Body of pancreas (tissue), 4 donors: ENCODE measurements around the gene NFU1. TPM values are rescaled to one million over a fixed set of nuclear protein-coding genes. Genes with fewer than 3 reads are reported as not detected.

Source experiments
- ATAC-seq: fragments of 150-250 bp; one replicate; pipeline ENCODE4 v1.9.1; 2016
- DNase-seq, 4 donors: peaks; one replicate each; pipeline ENCODE4 v3.0.0-alpha.2; 2019
- H3K27ac ChIP-seq, 4 donors: fragments of 200-600 bp; sonication (generic); 1 replicate in 3 of 4; 2 replicates in 1 of 4; pipeline versions ENCODE4 v1.5.1 to v1.6.1; 2016 to 2019; ENCODE audit warnings: mild to moderate bottlenecking in 1 of 4, mixed read lengths in 1 of 4, moderate library complexity in 1 of 4
- H3K27me3 ChIP-seq, 2 donors: fragments of 200-600 bp; sonication (generic); one replicate each; pipeline ENCODE4 v1.6.0; 2016; ENCODE audit warnings: mild to moderate bottlenecking in 1 of 2
- H3K36me3 ChIP-seq, 2 donors: fragments of 200-600 bp; sonication (generic); replicated peaks in 1 of 2; 2 replicates each; pipeline ENCODE4 v1.5.1; 2016; ENCODE audit warnings: low read depth in 2 of 2; ENCODE audit not compliant: insufficient read depth in 1 of 2
- H3K4me1 ChIP-seq: fragments of 200-600 bp; sonication (generic); one replicate; pipeline ENCODE4 v1.6.0; 2016
- H3K4me3 ChIP-seq, 2 donors: fragments of 200-600 bp; sonication (generic); 1 replicate in 1 of 2; 2 replicates in 1 of 2; pipeline ENCODE4 v1.5.1; 2016 to 2019
- H3K9me3 ChIP-seq, 3 donors: fragments of 200-600 bp; sonication (generic); 1 replicate in 2 of 3; 2 replicates in 1 of 3; pipeline ENCODE4 v1.5.1; 2016
- POLR2A ChIP-seq, 3 donors: fragments of 450-650 bp; IDR thresholded peaks; one replicate each; pipeline ENCODE4 v1.6.1; 2016; ENCODE audit warnings: antibody characterized with exemption in 3 of 3, mild to moderate bottlenecking in 2 of 3
- WGBS, 2 donors: methylation state at CpG; one replicate each; pipeline ENCODE4 v1.1.5; 2017; 5-methylcytosine and 5-hydroxymethylcytosine counted together
- intact Hi-C: fragments of 100-400 bp; cut with DNase I; formaldehyde crosslinking; loops from one replicate; pipeline ENCODE4 v1.15.1; 2023
- total RNA-seq, 2 donors: library from RNA; depleted of rRNA; stranded (reverse); fragments of >200 nt; gene quantifications; one replicate each; pipeline ENCODE4 v1.1.0, GENCODE V29; 2016
- TF ChIP-seq, protein P1 (sequence below), 7 experiments: fragments of 450-650 bp in 4 of 7; fragments of 200-600 bp in 3 of 7; sonication (generic) in 3 of 7; IDR thresholded peaks; one replicate each; pipeline ENCODE4 v1.5.1; 2016 to 2019; ENCODE audit warnings: antibody characterized with exemption in 7 of 7

NFU1 gene
- total RNA-seq, 2 donors from 2014 or later, result 12.9 to 29.1 TPM

DNA sequence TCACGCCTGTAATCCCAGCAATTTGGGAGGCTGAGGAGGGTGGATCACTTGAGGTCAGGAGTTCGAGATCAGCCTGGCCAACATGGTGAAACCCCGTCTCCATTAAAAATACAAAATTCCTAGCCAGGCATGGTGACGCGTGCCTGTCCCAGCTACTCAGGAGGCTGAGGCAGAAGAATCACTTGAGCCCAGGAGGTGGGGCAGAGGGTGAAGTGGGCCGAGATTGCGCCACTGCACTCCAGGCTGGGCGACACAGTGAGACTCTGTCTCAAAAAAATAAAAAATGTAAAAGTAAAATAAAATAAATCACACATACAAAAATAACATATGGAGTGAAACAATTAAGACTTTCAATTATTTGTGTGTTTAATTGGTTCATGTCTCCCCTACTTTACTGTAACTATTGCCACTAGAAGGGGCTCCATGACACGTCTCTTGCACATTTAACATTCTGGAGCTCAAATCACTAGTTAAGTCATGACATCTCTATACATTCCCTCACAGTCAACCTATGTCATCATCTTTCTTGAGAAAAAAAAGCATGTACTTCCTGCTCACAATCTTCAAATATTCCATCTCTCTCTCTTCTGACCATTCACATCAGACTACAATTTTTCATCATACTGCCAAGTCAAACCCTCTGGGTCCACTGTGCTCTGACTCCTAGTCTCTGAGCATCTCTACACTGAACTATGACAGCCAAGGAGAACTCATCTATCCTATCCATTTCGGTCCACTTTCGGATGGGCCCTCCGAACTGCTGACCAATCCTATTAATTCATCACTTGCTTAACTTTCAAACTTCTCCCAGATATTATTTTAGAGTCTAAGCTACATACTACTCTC, 56.9 kb downstream of the NFU1 start:
- peaks cover 51% of the 10 kb centered on the region for H3K4me1 ChIP-seq
- intact Hi-C loops, result no loop called here
- H3K27ac ChIP-seq, result peak overlapping the region in 2 of 4 donors; percentile 3 to 47
- no peaks in the 10 kb centered on the region for H3K27me3 ChIP-seq
- H3K4me3 ChIP-seq, result no peak overlapping the region
- H3K36me3 ChIP-seq, result no peaks in the 10 kb centered on the region
- DNase-seq (no peak), ATAC-seq (no peak)
- no peaks in the 10 kb centered on the region for H3K9me3 ChIP-seq
- WGBS, 2 donors, result 87 to 90% methylated on average over 12 of the region's 12 CpGs
- TF ChIP-seq, protein P1, sequence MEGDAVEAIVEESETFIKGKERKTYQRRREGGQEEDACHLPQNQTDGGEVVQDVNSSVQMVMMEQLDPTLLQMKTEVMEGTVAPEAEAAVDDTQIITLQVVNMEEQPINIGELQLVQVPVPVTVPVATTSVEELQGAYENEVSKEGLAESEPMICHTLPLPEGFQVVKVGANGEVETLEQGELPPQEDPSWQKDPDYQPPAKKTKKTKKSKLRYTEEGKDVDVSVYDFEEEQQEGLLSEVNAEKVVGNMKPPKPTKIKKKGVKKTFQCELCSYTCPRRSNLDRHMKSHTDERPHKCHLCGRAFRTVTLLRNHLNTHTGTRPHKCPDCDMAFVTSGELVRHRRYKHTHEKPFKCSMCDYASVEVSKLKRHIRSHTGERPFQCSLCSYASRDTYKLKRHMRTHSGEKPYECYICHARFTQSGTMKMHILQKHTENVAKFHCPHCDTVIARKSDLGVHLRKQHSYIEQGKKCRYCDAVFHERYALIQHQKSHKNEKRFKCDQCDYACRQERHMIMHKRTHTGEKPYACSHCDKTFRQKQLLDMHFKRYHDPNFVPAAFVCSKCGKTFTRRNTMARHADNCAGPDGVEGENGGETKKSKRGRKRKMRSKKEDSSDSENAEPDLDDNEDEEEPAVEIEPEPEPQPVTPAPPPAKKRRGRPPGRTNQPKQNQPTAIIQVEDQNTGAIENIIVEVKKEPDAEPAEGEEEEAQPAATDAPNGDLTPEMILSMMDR (IDR thresholded peaks at IDR 0.05), result no peak

DNA sequence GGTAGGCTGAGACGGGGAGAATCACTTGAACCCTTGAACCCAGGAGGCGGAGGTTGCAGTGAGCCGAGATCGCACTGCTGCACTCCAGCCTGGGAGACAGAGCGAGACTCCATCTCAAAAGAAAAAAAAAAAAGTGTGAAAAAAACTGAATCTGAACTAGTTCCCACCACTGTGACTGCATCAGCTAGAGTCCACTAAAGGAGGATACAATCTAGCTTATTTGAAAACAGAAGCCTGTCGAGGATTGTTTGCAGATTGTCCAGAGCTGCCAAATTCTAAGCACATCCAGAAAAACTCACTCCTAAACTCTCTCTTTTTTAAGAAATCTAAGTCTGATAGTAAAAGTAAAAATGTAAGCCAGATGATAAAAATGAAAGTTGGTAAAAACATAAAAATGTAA, 60.8 kb downstream of the NFU1 start:
- H3K4me1 ChIP-seq, result peaks cover 22% of the 10 kb centered on the region
- DNase-seq (no peak), ATAC-seq (no peak)
- H3K4me3 ChIP-seq, result no peak overlapping the region
- intact Hi-C loops, result no loop called here
- 77% methylated on average over 6 of the region's 6 CpGs for WGBS, 2 donors
- peaks cover 0 to 5% of the 10 kb centered on the region in 2 donors for H3K36me3 ChIP-seq
- peak overlapping the region in 1 of 4 donors; percentile 15 for H3K27ac ChIP-seq
- H3K9me3 ChIP-seq, result no peaks in the 10 kb centered on the region
- H3K27me3 ChIP-seq, result no peaks in the 10 kb centered on the region
- TF ChIP-seq, protein P1 (IDR thresholded peaks at IDR 0.05), result no peak
- no peak for TF ChIP-seq POLR2A (IDR thresholded peaks at IDR 0.05)

DNA sequence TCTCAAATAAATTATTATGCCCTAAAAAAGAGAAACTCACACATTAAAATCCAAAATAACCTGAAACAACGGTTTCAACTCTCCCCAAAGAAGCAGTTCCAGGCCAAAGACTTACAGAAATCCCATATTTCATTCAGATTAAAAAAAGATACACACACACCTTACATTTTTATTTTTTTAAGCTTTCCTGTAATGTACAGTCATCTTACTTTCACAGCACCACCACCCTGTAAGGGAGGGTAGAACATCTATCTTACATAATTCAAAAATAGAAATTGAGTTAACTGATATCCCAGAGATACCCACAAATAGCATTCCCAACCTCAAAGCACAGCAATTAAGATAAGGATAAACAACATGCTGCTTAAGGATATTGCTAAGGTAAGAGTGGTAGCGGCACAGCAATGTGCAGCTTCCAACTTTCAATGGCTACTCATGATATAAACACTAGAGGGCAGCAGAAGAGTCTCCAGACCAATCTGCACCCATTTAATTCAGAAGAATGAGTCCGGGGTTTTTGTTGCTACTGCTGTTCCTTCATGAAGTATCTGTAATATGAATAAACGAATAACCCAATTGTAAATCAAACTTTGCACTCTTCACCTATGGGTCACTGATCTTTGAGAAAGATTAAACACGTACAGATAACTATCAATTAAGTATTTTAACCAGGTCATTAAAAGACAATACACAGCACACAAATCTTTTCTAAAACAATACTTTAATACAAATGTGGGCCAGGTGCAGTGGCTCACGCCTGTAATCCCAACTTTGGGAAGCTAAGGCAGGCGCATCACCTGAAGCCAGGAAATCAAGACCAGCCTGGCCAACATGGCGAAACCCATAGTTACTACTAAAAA, 61.5 kb downstream of the NFU1 start:
- ATAC-seq (peak; percentile 81), DNase-seq (peak in 1 of 4 donors; percentile 38)
- H3K4me3 ChIP-seq, result no peak overlapping the region
- H3K9me3 ChIP-seq, result no peaks in the 10 kb centered on the region
- peak overlapping the region in 2 of 4 donors; percentile 15 to 29 for H3K27ac ChIP-seq
- WGBS, 2 donors, result 50 to 57% methylated on average over 8 of the region's 8 CpGs
- intact Hi-C loops, result no loop called here
- no peak for TF ChIP-seq POLR2A (IDR thresholded peaks at IDR 0.05)
- TF ChIP-seq, protein P1 (IDR thresholded peaks at IDR 0.05), result peak; percentile 39 to 64 (median 60)
- peaks cover 16% of the 10 kb centered on the region for H3K4me1 ChIP-seq
- no peaks in the 10 kb centered on the region for H3K27me3 ChIP-seq
- H3K36me3 ChIP-seq, result peaks cover 0 to 8% of the 10 kb centered on the region in 2 donors

DNA sequence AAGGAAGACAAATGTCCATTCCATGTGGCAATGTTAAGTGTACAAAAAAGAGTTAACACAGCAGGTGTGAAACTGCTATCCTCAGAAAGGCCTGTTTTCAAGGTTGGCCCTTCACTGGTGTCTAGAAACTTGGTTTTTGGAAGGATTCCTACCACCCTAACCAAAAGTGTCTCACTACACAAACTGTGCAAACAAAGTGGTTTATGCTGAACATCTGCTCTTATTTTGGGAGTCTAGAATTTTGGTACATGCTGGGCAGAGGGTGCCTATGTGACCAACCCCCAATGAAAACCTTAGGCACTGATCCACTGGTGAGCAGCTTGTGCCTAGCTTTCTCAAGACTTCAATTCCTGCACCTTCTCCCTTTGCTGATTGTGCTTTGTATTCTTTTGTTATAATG, 64.5 kb downstream of the NFU1 start:
- no peak overlapping the region for H3K27ac ChIP-seq
- no peaks in the 10 kb centered on the region for H3K27me3 ChIP-seq
- peaks cover 16% of the 10 kb centered on the region for H3K4me1 ChIP-seq
- H3K4me3 ChIP-seq, result no peak overlapping the region
- intact Hi-C loops, result no loop called here
- TF ChIP-seq, protein P1 (IDR thresholded peaks at IDR 0.05), result no peak
- no peak for TF ChIP-seq POLR2A (IDR thresholded peaks at IDR 0.05)
- H3K36me3 ChIP-seq, result peaks cover 9 to 29% of the 10 kb centered on the region in 2 donors
- ATAC-seq (no peak), DNase-seq (no peak)
- H3K9me3 ChIP-seq, result no peaks in the 10 kb centered on the region
